WTC11 (cell line): Measurements from ENCODE around the gene EFHD2.

ENCODE experiments used
- ESRRA ChIP-seq: sonication (generic); formaldehyde crosslinking; IDR thresholded peaks from 2 replicates; pipeline ENCODE4 v1.8.1; 2022; ENCODE audit warnings: mild to moderate bottlenecking, missing genetic modification reagents, borderline replicate concordance
- KAT7 ChIP-seq: sonication (generic); formaldehyde crosslinking; IDR thresholded peaks from 2 replicates; pipeline ENCODE4 v1.8.1; 2023; ENCODE audit warnings: missing genetic modification reagents, mild to moderate bottlenecking, borderline replicate concordance
- MLX ChIP-seq: sonication (generic); formaldehyde crosslinking; IDR thresholded peaks from 2 replicates; pipeline ENCODE4 v1.8.1; 2023; ENCODE audit warnings: mild to moderate bottlenecking, missing genetic modification reagents, moderate library complexity
- USF1 ChIP-seq: sonication (generic); formaldehyde crosslinking; IDR thresholded peaks from 2 replicates; pipeline ENCODE4 v1.8.0; 2022; ENCODE audit warnings: mild to moderate bottlenecking, missing genetic modification reagents
- USF2 ChIP-seq: sonication (generic); formaldehyde crosslinking; IDR thresholded peaks from 2 replicates; pipeline ENCODE4 v1.8.1; 2023; ENCODE audit warnings: mild to moderate bottlenecking, missing genetic modification reagents, moderate library complexity
- TF ChIP-seq, protein P1 (sequence below): fragments of 200-600 bp; IDR thresholded peaks from 2 replicates; pipeline ENCODE4 v1.8.0; 2022; ENCODE audit warnings: antibody characterized with exemption
- TF ChIP-seq, protein P2 (sequence below): sonication (generic); formaldehyde crosslinking; IDR thresholded peaks from 2 replicates; pipeline ENCODE4 v1.8.1; 2023; ENCODE audit warnings: mild to moderate bottlenecking, moderate library complexity, missing genetic modification reagents
- TF ChIP-seq, protein P3 (sequence below): fragments of 250-450 bp; sonication (Bioruptor Pico); IDR thresholded peaks from 2 replicates; pipeline ENCODE4 v1.8.0; 2021; ENCODE audit warnings: mild to moderate bottlenecking

GRCh38 chr1:15427280-15427666 lies 17.6 kb downstream of the EFHD2 start:
- TF ChIP-seq KAT7 (CRISPR knock-in tag) (no peak), USF1 (no peak), MLX (CRISPR knock-in tag) (no peak), ESRRA (no peak), USF2 (no peak)
- TF ChIP-seq, protein P1, sequence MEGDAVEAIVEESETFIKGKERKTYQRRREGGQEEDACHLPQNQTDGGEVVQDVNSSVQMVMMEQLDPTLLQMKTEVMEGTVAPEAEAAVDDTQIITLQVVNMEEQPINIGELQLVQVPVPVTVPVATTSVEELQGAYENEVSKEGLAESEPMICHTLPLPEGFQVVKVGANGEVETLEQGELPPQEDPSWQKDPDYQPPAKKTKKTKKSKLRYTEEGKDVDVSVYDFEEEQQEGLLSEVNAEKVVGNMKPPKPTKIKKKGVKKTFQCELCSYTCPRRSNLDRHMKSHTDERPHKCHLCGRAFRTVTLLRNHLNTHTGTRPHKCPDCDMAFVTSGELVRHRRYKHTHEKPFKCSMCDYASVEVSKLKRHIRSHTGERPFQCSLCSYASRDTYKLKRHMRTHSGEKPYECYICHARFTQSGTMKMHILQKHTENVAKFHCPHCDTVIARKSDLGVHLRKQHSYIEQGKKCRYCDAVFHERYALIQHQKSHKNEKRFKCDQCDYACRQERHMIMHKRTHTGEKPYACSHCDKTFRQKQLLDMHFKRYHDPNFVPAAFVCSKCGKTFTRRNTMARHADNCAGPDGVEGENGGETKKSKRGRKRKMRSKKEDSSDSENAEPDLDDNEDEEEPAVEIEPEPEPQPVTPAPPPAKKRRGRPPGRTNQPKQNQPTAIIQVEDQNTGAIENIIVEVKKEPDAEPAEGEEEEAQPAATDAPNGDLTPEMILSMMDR: no peak
- TF ChIP-seq, protein P2, sequence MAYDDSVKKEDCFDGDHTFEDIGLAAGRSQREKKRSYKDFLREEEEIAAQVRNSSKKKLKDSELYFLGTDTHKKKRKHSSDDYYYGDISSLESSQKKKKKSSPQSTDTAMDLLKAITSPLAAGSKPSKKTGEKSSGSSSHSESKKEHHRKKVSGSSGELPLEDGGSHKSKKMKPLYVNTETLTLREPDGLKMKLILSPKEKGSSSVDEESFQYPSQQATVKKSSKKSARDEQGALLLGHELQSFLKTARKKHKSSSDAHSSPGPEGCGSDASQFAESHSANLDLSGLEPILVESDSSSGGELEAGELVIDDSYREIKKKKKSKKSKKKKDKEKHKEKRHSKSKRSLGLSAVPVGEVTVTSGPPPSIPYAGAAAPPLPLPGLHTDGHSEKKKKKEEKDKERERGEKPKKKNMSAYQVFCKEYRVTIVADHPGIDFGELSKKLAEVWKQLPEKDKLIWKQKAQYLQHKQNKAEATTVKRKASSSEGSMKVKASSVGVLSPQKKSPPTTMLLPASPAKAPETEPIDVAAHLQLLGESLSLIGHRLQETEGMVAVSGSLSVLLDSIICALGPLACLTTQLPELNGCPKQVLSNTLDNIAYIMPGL (CRISPR knock-in tag): no peak
- TF ChIP-seq, protein P3, sequence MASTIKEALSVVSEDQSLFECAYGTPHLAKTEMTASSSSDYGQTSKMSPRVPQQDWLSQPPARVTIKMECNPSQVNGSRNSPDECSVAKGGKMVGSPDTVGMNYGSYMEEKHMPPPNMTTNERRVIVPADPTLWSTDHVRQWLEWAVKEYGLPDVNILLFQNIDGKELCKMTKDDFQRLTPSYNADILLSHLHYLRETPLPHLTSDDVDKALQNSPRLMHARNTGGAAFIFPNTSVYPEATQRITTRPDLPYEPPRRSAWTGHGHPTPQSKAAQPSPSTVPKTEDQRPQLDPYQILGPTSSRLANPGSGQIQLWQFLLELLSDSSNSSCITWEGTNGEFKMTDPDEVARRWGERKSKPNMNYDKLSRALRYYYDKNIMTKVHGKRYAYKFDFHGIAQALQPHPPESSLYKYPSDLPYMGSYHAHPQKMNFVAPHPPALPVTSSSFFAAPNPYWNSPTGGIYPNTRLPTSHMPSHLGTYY (CRISPR knock-in tag): no peak
